Transverse colon (tissue), 4 donors: ENCODE measurements around the gene CMTM6.

Source experiments
- EP300 ChIP-seq: sonication (generic); formaldehyde crosslinking; IDR thresholded peaks from one replicate; pipeline ENCODE4 v1.6.1; 2017; ENCODE audit warnings: antibody characterized with exemption, low read depth
- POLR2A ChIP-seq: fragments of 450-650 bp; IDR thresholded peaks from one replicate; pipeline ENCODE4 v1.6.1; 2016; ENCODE audit warnings: antibody characterized with exemption, mild to moderate bottlenecking, moderate library complexity
- POLR2AphosphoS5 ChIP-seq, 3 donors: sonication (generic); formaldehyde crosslinking; IDR thresholded peaks; one replicate each; pipeline ENCODE4 v1.6.1; 2016; ENCODE audit warnings: antibody characterized with exemption in 3 of 3
- TF ChIP-seq, protein P1 (sequence below), 5 experiments: fragments of 200-600 bp in 3 of 5; fragments of 450-650 bp in 2 of 5; sonication (generic) in 3 of 5; IDR thresholded peaks; 1 replicate in 2 of 5; 2 replicates in 3 of 5; pipeline ENCODE4 v1.5.1; 2016 to 2017; ENCODE audit warnings: antibody characterized with exemption in 5 of 5, inconsistent platforms in 3 of 5, mild to moderate bottlenecking in 2 of 5, moderate library complexity in 1 of 5

GRCh38 chr3:32511005-32511404 is 8.4 kb upstream of the CMTM6 start:
- TF ChIP-seq, protein P1, sequence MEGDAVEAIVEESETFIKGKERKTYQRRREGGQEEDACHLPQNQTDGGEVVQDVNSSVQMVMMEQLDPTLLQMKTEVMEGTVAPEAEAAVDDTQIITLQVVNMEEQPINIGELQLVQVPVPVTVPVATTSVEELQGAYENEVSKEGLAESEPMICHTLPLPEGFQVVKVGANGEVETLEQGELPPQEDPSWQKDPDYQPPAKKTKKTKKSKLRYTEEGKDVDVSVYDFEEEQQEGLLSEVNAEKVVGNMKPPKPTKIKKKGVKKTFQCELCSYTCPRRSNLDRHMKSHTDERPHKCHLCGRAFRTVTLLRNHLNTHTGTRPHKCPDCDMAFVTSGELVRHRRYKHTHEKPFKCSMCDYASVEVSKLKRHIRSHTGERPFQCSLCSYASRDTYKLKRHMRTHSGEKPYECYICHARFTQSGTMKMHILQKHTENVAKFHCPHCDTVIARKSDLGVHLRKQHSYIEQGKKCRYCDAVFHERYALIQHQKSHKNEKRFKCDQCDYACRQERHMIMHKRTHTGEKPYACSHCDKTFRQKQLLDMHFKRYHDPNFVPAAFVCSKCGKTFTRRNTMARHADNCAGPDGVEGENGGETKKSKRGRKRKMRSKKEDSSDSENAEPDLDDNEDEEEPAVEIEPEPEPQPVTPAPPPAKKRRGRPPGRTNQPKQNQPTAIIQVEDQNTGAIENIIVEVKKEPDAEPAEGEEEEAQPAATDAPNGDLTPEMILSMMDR (IDR thresholded peaks at IDR 0.05): no peak
- no peak for TF ChIP-seq POLR2A
- TF ChIP-seq POLR2AphosphoS5 (IDR thresholded peaks at IDR 0.05): no peak
- no peak for TF ChIP-seq EP300
